IgD-negative memory B cell (primary cell): Measurements from ENCODE around the gene CTIF. TPM values are rescaled to one million over a fixed set of nuclear protein-coding genes. Genes with fewer than 3 reads are reported as not detected.

Source experiments
- H3K27ac Mint-ChIP-seq, 3 donors: one replicate each; pipeline ENCODE4 v1.8.0; 2020 to 2022; ENCODE audit warnings: mild to moderate bottlenecking in 3 of 3, mixed read lengths in 3 of 3, moderate library complexity in 1 of 3
- H3K27me3 Mint-ChIP-seq: one replicate; pipeline ENCODE4 v1.8.0; 2021; ENCODE audit warnings: mixed read lengths
- H3K36me3 Mint-ChIP-seq: one replicate; pipeline ENCODE4 v1.8.0; 2020; ENCODE audit warnings: mild to moderate bottlenecking, mixed read lengths
- H3K4me1 Mint-ChIP-seq, 3 donors: one replicate each; pipeline ENCODE4 v1.8.0; 2020 to 2022; ENCODE audit warnings: mixed read lengths in 3 of 3, mild to moderate bottlenecking in 1 of 3
- H3K4me3 Mint-ChIP-seq, 4 donors: one replicate each; pipeline ENCODE4 v1.8.0; 2020 to 2022; ENCODE audit warnings: mild to moderate bottlenecking in 4 of 4, mixed read lengths in 4 of 4, moderate library complexity in 3 of 4
- H3K9me3 Mint-ChIP-seq, 3 donors: one replicate each; pipeline ENCODE4 v1.8.0; 2020 to 2021; ENCODE audit warnings: mixed read lengths in 3 of 3, mild to moderate bottlenecking in 1 of 3
- polyA plus RNA-seq: library from polyadenylated mRNA; unstranded; fragments of 300-500 nt; fragmentation: Illumina TruSeq; gene quantifications from one replicate; pipeline ENCODE4 v1.2.3, GENCODE V29; 2021

CTIF gene
- polyA plus RNA-seq, 1 donor from 2014 or later: not detected

- peak overlapping the region; percentile 64 to 97 (median 86) for H3K4me3 Mint-ChIP-seq
- H3K27me3 Mint-ChIP-seq: peaks cover 2% of the 10 kb centered on the region
- no peaks in the 10 kb centered on the region for H3K9me3 Mint-ChIP-seq
- peaks cover 0 to 8% (median 2%) of the 10 kb centered on the region in 3 donors for H3K4me1 Mint-ChIP-seq
- H3K36me3 Mint-ChIP-seq: peaks cover 3% of the 10 kb centered on the region
- H3K27ac Mint-ChIP-seq: peak overlapping the region in 1 of 3 donors; percentile 55
Measured at GRCh38 chr18:48541747-48542400, 3.0 kb downstream of the CTIF start.

- Mint-ChIP-seq H3K4me3 (peak overlapping the region in 3 of 4 donors; percentile 21 to 83 (median 26)), H3K4me1 (peaks cover 0 to 8% (median 2%) of the 10 kb centered on the region in 3 donors), H3K27ac (no peak overlapping the region), H3K9me3 (no peaks in the 10 kb centered on the region), H3K36me3 (peaks cover 1% of the 10 kb centered on the region), H3K27me3 (peaks cover 2% of the 10 kb centered on the region)
Measured at GRCh38 chr18:48542513-48543181, 3.8 kb downstream of the CTIF start.

GRCh38 chr18:48543228-48543627 is 4.4 kb downstream of the CTIF start:
- peaks cover 0 to 8% (median 2%) of the 10 kb centered on the region in 3 donors for H3K4me1 Mint-ChIP-seq
- H3K27ac Mint-ChIP-seq: no peak overlapping the region
- H3K36me3 Mint-ChIP-seq: peaks cover 1% of the 10 kb centered on the region
- H3K9me3 Mint-ChIP-seq: no peaks in the 10 kb centered on the region
- H3K4me3 Mint-ChIP-seq: peak overlapping the region in 2 of 4 donors; percentile 21 to 62
- peaks cover 2% of the 10 kb centered on the region for H3K27me3 Mint-ChIP-seq

DNA sequence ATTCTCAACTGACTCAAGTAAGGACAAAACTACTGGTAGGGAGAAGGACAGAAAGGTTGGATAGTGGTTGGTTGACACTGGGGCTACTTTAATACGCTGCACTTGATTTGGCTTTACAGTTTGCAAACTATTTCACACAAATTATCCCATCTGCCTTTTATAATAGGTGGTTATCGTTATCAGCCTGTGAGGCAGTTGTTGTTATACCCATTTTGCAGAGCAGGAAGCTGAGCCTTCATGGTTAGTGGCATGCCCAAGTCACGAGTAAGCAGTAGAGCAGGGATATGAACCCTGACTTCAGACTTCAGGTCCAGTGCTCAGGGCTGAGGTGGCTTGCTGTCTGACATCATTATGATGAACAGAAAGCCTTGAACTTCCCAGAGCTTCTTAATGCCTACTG is 5.3 kb downstream of the CTIF start:
- peaks cover 0 to 10% (median 2%) of the 10 kb centered on the region in 3 donors for H3K4me1 Mint-ChIP-seq
- H3K4me3 Mint-ChIP-seq: peak overlapping the region in 1 of 4 donors; percentile 62
- H3K27me3 Mint-ChIP-seq: peaks cover 2% of the 10 kb centered on the region
- H3K36me3 Mint-ChIP-seq: peaks cover 1% of the 10 kb centered on the region
- H3K27ac Mint-ChIP-seq: no peak overlapping the region
- no peaks in the 10 kb centered on the region for H3K9me3 Mint-ChIP-seq

DNA sequence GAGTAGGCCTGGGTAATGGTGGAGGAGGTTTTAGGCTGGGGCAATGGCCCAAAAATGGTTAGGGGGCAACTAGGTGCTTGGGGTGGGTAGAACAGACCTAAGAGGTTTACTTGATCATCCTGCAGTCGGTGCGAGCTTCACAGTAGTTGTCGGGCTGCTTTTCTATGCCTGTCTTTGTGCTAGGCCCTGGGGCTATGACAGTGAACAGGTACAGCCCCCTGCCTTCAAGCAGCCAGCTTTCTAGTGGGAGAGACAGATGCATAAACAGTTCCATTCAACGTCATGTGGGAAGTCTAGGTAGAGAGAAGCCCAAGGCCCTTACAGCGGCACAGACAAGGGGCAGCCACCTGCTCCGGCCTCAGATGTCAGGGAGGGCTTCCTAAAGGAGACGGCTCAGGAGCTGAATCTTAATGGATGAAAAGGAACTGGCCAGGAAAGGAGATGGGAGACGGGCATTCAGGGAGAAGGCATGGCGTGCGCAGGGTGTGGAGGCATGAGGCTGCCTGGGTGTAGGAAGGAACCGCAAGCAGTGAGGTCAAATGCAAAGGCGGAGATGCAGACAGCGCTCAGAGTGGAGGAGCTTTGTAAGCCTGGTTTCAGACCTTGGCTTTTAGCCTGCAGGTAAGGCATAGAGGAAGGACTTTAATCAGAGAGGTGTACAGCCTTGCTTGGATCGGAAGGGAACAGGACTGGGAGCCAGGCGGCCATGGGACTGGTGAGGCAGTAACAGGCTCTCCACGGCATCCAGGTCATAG is 6.0 kb downstream of the CTIF start:
- Mint-ChIP-seq H3K9me3 (no peaks in the 10 kb centered on the region), H3K27me3 (peaks cover 2% of the 10 kb centered on the region), H3K36me3 (peaks cover 1% of the 10 kb centered on the region), H3K27ac (no peak overlapping the region), H3K4me3 (no peak overlapping the region), H3K4me1 (peaks cover 0 to 11% (median 5%) of the 10 kb centered on the region in 3 donors)

DNA sequence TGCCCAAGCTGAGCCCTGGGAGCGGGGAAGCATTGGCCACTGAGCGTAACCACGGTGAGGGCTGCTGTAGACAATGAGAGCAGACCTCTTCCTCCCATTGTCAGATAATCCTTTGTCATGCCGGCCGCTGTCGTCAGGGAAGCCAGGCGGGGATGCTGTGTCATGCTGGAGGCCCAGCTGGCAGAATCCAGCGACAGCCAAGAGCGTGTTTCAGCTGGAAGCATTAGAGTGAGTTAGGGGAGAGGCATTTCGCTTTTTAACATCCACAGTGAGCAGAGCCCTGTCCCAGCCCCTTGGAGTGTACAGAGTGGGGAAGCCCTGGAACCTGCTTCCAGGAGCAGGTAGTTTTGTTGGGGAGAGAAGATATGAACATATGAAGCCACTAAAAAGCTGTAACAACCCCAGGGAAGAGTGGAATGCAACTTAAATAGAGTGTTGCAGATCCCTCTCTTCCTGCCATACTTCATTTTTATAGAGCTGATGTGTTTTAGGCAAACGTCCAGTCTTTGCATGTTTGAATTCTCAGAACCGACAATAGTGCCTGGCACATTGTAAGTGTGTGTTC is 7.0 kb downstream of the CTIF start:
- peaks cover 1% of the 10 kb centered on the region for H3K36me3 Mint-ChIP-seq
- H3K4me3 Mint-ChIP-seq: no peak overlapping the region
- H3K27ac Mint-ChIP-seq: no peak overlapping the region
- H3K9me3 Mint-ChIP-seq: no peaks in the 10 kb centered on the region
- H3K4me1 Mint-ChIP-seq: peaks cover 0 to 11% (median 5%) of the 10 kb centered on the region in 3 donors
- H3K27me3 Mint-ChIP-seq: peaks cover 2% of the 10 kb centered on the region

DNA sequence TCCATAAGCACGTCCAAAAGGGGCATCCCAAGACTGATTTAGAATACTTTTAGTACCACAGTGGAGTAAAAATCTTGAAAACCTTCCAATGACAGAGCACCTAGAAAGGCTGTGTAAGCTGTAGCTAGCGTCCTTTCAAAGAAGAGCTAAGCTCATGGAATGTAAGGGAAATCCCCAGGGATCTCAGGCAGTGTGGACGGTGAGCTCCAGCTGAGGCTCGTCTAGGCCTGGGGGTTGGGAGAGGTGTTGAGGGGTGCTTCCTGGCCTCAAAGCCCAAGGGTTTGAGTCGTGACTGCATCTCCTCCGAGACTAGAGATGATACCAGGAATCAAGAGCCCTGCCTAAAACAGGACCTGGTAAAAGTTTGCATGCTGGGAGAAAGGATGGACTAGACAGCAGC is 7.6 kb downstream of the CTIF start:
- H3K4me3 Mint-ChIP-seq: no peak overlapping the region
- H3K27me3 Mint-ChIP-seq: peaks cover 2% of the 10 kb centered on the region
- no peaks in the 10 kb centered on the region for H3K9me3 Mint-ChIP-seq
- H3K36me3 Mint-ChIP-seq: peaks cover 1% of the 10 kb centered on the region
- H3K4me1 Mint-ChIP-seq: peaks cover 0 to 10% (median 5%) of the 10 kb centered on the region in 3 donors
- no peak overlapping the region for H3K27ac Mint-ChIP-seq

- H3K27me3 Mint-ChIP-seq: peaks cover 2% of the 10 kb centered on the region
- H3K36me3 Mint-ChIP-seq: peaks cover 1% of the 10 kb centered on the region
- H3K9me3 Mint-ChIP-seq: no peaks in the 10 kb centered on the region
- no peak overlapping the region for H3K4me3 Mint-ChIP-seq
- H3K4me1 Mint-ChIP-seq: peaks cover 0 to 7% (median 5%) of the 10 kb centered on the region in 3 donors
- no peak overlapping the region for H3K27ac Mint-ChIP-seq
Measured at GRCh38 chr18:48547531-48547981, 8.7 kb downstream of the CTIF start.

DNA sequence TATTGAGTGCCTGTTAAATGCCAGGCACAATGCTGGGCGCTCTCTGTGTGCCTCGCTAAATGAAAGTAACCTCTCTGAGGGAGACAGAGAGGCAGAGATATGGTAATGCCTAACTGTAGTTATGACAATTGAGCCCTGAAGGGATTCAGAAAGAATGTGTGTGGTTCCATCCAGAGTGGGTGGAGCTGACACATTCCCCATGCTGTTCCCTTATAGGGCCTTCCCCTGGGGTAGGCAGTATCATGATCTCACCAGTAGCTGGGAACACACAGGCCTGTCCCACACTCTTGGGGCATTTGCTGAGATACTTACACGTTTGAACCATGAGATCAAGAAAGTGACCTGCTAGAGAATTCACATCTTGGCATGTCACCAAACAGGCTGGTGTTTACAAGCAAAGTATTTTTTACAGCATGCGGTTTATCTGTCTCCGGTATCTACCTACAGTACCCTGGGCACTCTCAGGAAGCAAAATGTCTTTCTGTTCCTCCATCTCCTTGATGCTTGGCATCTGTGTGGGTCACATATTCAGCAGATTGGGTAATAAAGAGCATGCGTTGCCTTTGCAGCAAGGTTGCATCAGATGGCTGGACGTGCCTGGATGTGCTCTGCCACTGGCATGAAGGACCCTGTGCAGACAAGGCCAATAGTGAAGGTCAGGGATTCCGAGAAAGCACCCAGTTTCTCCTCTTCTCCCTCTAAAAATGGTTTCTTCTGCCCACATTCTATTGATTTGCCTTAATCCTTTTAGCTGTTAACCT is 9.4 kb downstream of the CTIF start:
- Mint-ChIP-seq H3K27me3 (peaks cover 2% of the 10 kb centered on the region), H3K9me3 (no peaks in the 10 kb centered on the region), H3K27ac (no peak overlapping the region), H3K4me1 (peaks cover 0 to 7% (median 5%) of the 10 kb centered on the region in 3 donors), H3K36me3 (peaks cover 1% of the 10 kb centered on the region), H3K4me3 (no peak overlapping the region)

DNA sequence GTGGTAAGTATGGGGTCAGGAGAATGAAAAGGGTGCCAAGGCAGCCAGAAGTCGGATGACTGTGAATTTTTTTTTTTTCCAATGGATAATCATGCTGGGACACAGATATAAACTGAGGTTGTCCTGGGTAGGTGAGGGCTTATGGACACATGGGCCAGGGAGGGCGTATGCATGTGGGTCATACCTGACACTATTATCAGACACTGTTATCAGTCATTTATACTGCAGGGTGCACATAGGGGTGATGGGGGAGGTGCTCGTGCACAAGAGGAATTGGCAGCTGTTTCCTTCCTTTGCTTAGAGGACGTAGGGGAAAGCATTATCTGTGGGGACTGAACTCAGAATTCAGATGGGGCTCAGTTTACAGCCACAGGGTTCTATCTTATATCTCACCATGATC is 10.1 kb downstream of the CTIF start:
- Mint-ChIP-seq H3K4me3 (no peak overlapping the region), H3K36me3 (peaks cover 1% of the 10 kb centered on the region), H3K27me3 (peaks cover 2% of the 10 kb centered on the region), H3K9me3 (no peaks in the 10 kb centered on the region), H3K4me1 (peaks cover 0 to 7% (median 5%) of the 10 kb centered on the region in 3 donors), H3K27ac (no peak overlapping the region)

GRCh38 chr18:48550101-48550729 is 11.4 kb downstream of the CTIF start:
- Mint-ChIP-seq H3K27me3 (peaks cover 2% of the 10 kb centered on the region), H3K4me1 (peaks cover 0 to 7% (median 3%) of the 10 kb centered on the region in 3 donors), H3K36me3 (no peaks in the 10 kb centered on the region), H3K9me3 (no peaks in the 10 kb centered on the region), H3K4me3 (no peak overlapping the region), H3K27ac (no peak overlapping the region)

DNA sequence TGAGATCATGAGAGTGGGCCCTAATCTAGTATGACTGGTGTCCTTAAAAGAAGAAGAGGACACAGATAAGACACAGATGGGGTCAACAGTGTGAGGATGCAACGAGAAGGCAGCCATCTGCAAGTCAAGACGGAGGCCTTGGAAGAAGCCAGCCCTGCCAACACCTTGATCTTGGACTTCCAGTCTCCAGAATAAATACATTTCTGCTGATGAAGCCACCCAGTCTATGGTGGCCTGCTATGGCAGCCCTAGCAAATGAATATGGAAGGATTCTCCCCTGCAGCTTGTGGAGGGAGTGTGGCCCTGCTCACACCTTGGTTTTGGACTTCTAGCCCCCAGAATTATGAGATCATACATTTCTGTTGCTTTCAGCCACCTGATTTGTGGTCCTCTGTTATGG is 12.3 kb downstream of the CTIF start:
- Mint-ChIP-seq H3K9me3 (no peaks in the 10 kb centered on the region), H3K36me3 (peaks cover 3% of the 10 kb centered on the region), H3K27ac (no peak overlapping the region), H3K4me1 (peaks cover 0 to 7% (median 3%) of the 10 kb centered on the region in 3 donors), H3K27me3 (no peaks in the 10 kb centered on the region), H3K4me3 (no peak overlapping the region)

- Mint-ChIP-seq H3K4me3 (no peak overlapping the region), H3K4me1 (peaks cover 0 to 7% (median 3%) of the 10 kb centered on the region in 3 donors), H3K27me3 (no peaks in the 10 kb centered on the region), H3K27ac (no peak overlapping the region), H3K36me3 (peaks cover 3% of the 10 kb centered on the region), H3K9me3 (no peaks in the 10 kb centered on the region)
Measured at GRCh38 chr18:48552130-48552529, 13.3 kb downstream of the CTIF start.

GRCh38 chr18:48553236-48553635 is 14.4 kb downstream of the CTIF start:
- Mint-ChIP-seq H3K9me3 (no peaks in the 10 kb centered on the region), H3K36me3 (peaks cover 3% of the 10 kb centered on the region), H3K4me3 (no peak overlapping the region), H3K4me1 (peaks cover 0 to 7% (median 3%) of the 10 kb centered on the region in 3 donors), H3K27me3 (no peaks in the 10 kb centered on the region), H3K27ac (no peak overlapping the region)
